ENCODE results near the gene C19orf47.

DNA sequence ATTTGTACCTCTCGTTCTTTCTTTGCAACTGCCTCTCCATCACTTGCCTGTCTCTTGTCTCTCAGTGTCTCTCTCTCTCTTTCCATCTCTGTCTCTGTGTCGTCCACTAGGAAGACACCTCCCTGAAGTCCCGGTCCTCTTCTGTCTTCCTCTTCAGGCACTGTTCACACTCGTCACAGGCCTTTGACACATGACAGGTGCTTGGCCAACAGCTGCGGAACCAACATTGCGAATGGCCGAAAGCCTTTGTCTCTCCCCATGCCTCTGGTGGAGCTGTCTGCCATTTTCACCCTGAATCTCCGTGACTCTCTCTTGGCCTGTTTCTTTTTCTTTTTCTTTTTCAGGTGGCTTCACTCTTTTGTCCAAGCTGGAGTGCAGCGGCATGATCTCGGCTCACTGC lies 39.0 kb upstream of the C19orf47 start:
- TF ChIP-seq, protein P1, sequence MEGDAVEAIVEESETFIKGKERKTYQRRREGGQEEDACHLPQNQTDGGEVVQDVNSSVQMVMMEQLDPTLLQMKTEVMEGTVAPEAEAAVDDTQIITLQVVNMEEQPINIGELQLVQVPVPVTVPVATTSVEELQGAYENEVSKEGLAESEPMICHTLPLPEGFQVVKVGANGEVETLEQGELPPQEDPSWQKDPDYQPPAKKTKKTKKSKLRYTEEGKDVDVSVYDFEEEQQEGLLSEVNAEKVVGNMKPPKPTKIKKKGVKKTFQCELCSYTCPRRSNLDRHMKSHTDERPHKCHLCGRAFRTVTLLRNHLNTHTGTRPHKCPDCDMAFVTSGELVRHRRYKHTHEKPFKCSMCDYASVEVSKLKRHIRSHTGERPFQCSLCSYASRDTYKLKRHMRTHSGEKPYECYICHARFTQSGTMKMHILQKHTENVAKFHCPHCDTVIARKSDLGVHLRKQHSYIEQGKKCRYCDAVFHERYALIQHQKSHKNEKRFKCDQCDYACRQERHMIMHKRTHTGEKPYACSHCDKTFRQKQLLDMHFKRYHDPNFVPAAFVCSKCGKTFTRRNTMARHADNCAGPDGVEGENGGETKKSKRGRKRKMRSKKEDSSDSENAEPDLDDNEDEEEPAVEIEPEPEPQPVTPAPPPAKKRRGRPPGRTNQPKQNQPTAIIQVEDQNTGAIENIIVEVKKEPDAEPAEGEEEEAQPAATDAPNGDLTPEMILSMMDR (IDR thresholded peaks at IDR 0.05; ENCODE audit: low read length) = no peak
- TF ChIP-seq EZH2 (optimal IDR thresholded peaks at IDR 0.05; ENCODE audit: low read depth, low read length) (no peak), EZH2phosphoT487 (IDR thresholded peaks at IDR 0.05; ENCODE audit: low read length) (no peak)
